Choroid plexus epithelial cell (primary cell): ENCODE data around the gene ACER2.

Experiments used
- DNase-seq: peaks from one replicate; pipeline ENCODE4 v3.0.0-alpha.2; 2010; ENCODE audit warnings: low read depth
- H3K4me3 ChIP-seq: 2 replicates; pipeline ENCODE4 v1.5.1; 2011; ENCODE audit warnings: low read depth, mild to moderate bottlenecking, control low read depth, low read length, moderate library complexity
- TF ChIP-seq, protein P1 (sequence below): conservative IDR thresholded peaks from 2 replicates; pipeline ENCODE4 v1.5.1; 2011; ENCODE audit warnings: low read depth, mild to moderate bottlenecking, control low read depth, inconsistent platforms, low read length, moderate library complexity

Gene ACER2

DNA sequence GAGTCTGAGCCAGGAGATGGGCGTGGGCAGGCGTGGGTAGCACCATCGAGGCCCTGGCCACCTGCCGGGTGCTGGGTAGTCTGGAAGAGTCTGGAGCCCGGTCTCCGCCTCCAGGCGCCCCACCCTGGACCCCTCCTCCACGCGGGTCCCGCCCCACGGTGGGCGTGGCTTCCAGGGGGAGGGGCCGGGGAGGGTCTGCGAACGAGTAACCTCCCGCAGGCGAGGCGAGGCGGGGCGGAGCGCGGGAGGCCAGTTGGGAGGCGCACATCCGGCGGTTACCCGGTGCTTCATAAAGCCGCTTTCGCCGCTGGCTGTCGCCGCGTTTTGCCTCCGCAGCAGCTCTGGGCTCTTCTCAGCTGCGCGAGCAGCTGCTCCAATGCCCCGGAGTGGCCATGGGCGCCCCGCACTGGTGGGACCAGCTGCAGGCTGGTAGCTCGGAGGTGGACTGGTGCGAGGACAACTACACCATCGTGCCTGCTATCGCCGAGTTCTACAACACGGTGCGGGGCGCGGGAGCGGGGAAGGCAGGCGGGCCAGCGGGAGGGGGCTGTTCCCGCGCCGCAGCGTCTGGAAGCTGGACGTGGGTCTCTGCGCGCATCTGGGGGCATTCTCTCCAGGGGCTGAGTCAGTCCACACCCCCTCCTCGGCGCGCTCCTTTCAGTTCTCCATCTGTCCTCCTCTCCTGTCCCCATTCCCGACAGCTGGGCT is at the start of gene ACER2:
TSS of gene ACER2 (plus strand) at position 317 of the 708 bp plus-strand sequence. CDS start at position 393, 76 bp downstream.
- TF ChIP-seq, protein P1, sequence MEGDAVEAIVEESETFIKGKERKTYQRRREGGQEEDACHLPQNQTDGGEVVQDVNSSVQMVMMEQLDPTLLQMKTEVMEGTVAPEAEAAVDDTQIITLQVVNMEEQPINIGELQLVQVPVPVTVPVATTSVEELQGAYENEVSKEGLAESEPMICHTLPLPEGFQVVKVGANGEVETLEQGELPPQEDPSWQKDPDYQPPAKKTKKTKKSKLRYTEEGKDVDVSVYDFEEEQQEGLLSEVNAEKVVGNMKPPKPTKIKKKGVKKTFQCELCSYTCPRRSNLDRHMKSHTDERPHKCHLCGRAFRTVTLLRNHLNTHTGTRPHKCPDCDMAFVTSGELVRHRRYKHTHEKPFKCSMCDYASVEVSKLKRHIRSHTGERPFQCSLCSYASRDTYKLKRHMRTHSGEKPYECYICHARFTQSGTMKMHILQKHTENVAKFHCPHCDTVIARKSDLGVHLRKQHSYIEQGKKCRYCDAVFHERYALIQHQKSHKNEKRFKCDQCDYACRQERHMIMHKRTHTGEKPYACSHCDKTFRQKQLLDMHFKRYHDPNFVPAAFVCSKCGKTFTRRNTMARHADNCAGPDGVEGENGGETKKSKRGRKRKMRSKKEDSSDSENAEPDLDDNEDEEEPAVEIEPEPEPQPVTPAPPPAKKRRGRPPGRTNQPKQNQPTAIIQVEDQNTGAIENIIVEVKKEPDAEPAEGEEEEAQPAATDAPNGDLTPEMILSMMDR: peak; percentile 27
- peak; percentile 89 for DNase-seq
- H3K4me3 ChIP-seq: peak within 1 kb of the TSS; percentile 77

DNA sequence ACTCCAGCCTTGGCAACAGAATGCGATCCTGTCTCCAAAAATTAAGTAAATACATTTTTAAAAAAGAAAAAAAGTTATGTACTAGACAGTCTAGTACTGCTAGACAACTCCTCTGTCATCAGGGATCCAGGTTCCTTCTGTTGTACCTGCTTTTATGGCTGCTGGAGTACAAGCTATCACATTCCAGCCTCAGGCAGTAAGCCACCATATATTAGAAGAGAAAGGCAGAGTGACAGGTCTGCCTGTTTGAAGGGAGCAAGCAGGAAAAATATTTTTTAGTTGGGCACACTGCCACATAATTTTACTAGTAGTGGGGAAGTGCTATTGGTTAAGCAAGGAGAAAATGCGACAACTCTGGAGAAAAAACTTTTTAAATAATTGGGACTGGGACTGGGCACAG is 39.7 kb upstream of the ACER2 start:
- TF ChIP-seq, protein P1: no peak

DNA sequence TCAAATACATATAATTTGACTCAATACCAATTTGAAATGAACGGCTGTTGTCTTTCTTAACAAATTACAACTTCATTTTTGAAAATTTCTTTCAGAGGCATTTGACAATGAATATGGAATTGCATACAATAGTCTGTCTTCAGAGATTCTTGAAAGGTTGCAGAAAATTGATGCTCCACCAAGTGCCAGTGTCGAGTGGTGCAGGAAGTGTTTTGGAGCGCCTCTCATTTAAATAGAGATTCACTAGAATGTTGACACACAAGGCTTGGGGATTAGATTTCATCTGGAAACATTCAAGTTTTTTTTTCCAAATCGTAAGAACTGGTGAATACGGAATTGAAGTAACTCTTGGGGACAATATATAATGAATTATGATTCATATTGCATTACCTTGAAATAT is 36.9 kb upstream of the ACER2 start:
- TF ChIP-seq, protein P1: peak; percentile 42
- no peak overlapping the region for H3K4me3 ChIP-seq
- peak; percentile 54 for DNase-seq

More for the DNA sequence above, 39.7 kb upstream of the ACER2 start:
- no peak for DNase-seq
- no peak overlapping the region for H3K4me3 ChIP-seq

DNA sequence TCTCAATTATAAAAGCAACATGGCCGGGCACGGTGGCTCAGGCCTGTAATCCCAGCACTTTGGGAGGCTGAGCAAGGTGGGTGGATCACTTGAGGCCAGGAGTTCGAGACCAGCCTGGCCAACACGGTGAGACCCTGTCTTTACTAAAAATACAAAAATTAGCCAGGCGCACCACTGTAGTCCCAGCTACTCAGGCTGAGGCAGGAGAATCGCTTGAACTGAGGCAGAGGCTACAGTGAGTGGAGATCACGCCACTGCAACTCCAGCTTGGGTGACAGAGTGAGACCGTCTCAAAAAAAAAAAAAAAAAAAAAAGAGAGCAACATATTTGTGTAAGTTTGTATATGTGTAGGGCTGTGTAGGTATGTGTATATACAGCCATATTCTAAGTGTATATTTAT is 36.2 kb upstream of the ACER2 start:
- no peak overlapping the region for H3K4me3 ChIP-seq
- TF ChIP-seq, protein P1: no peak

DNA sequence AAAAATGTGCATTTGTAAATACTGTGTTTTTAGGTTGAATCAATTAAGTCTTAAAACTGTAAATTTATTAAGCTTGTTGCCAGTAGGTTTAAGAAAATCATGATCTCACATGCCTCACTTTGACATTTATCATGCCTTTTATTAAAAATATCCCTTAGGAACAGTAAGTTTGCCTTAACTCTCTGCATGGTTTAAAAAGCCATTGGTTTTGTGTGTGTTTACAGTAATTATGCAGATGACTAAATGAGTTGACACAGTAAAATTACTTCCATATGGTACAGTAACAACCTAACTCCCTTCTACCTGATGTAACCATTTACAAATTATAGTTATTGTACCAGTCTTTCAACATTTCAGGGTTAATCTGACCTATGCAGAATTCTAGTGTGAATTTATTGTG is 35.3 kb upstream of the ACER2 start:
- TF ChIP-seq, protein P1: no peak
- H3K4me3 ChIP-seq: no peak overlapping the region
- DNase-seq: no peak

More for the DNA sequence above, 36.2 kb upstream of the ACER2 start:
- no peak for DNase-seq

DNA sequence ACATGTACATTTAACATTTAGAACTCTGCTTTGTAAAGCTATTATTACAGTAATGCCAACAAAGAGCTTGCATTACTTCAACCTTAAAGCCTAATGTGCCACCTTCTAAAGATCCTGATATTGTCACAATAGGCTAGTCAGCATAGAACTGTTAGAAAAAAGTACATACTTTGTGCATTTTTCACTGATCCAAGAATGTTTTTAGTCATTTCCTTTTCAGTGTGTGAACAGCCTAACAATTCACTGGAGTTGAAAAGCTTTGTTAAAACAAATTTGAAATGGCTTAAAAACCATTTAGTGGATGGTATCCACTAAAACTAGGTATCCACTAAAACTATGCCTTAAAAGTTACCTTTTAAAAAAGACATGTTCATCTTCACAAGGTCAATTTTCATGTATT is 33.3 kb upstream of the ACER2 start:
- H3K4me3 ChIP-seq: no peak overlapping the region
- DNase-seq: peak; percentile 37
- TF ChIP-seq, protein P1: no peak

DNA sequence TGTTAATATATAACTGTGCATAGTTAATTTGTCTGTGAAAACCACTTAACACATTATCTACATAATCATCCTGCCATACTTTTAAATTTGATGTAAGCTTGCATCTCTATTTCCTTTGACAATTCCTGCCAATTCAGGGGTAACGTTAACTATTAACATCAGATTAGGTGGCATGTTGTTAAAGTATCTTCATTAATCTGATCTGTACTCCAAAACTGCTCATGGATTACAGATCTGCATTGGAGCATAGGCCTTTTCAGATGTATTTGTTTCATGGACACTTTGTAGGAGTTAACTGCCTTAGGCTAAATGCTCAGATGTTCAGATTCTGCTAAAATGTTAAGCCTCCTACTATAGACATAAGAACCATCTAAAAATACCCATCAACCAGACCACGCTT is 31.9 kb upstream of the ACER2 start:
- TF ChIP-seq, protein P1: no peak
- no peak for DNase-seq
- no peak overlapping the region for H3K4me3 ChIP-seq
